DND-41 (cell line): Measurements from ENCODE around the gene FHOD1.

Source experiments
- ATAC-seq: fragments of 200-7000 bp; cut with Tn5 transposase; 3 replicates; pipeline ENCODE4 v1.9.1; 2021; ENCODE audit warnings: low read depth; ENCODE audit not compliant: insufficient read depth
- DNase-seq: peaks from one replicate; pipeline ENCODE4 v3.0.0-alpha.2; 2020
- H2AFZ ChIP-seq: 2 replicates; pipeline ENCODE4 v1.6.0; 2012; ENCODE audit warnings: low read depth, low read length
- H3K27ac ChIP-seq: 2 replicates; pipeline ENCODE4 v1.5.1; 2012; ENCODE audit warnings: low read length, inconsistent platforms
- H3K27me3 ChIP-seq: fragments of 200-600 bp; sonication (generic); 2 replicates; pipeline ENCODE4 v1.6.0; 2012; ENCODE audit warnings: low read length, mild to moderate bottlenecking, inconsistent platforms; ENCODE audit not compliant: insufficient read depth, poor library complexity
- H3K36me3 ChIP-seq: 2 replicates; pipeline ENCODE4 v1.5.1; 2012; ENCODE audit warnings: low read length, inconsistent platforms; ENCODE audit not compliant: insufficient read depth
- H3K4me1 ChIP-seq: 2 replicates; pipeline ENCODE4 v1.5.1; 2012; ENCODE audit warnings: mild to moderate bottlenecking, low read length; ENCODE audit not compliant: insufficient read depth
- H3K4me2 ChIP-seq: 2 replicates; pipeline ENCODE4 v1.6.0; 2012; ENCODE audit warnings: mild to moderate bottlenecking, moderate library complexity, low read length, inconsistent platforms; ENCODE audit not compliant: insufficient read depth
- H3K4me3 ChIP-seq, 2 experiments: fragments of 200-600 bp in 1 of 2; shearing (Covaris generic) in 1 of 2; 2 replicates each; pipeline ENCODE4 v1.5.1; 2012 to 2016; ENCODE audit warnings: inconsistent platforms in 2 of 2, low read length in 2 of 2, mild to moderate bottlenecking in 2 of 2, low read depth in 1 of 2, moderate library complexity in 1 of 2
- H3K79me2 ChIP-seq: 2 replicates; pipeline ENCODE4 v1.6.0; 2012; ENCODE audit warnings: low read length, inconsistent platforms; ENCODE audit not compliant: insufficient read depth
- H3K9ac ChIP-seq: 2 replicates; pipeline ENCODE4 v1.6.0; 2012; ENCODE audit warnings: low read depth, mild to moderate bottlenecking, inconsistent platforms, low read length, moderate library complexity
- H3K9me3 ChIP-seq: 2 replicates; pipeline ENCODE4 v1.5.1; 2012; ENCODE audit warnings: low read length, moderate library complexity, mild to moderate bottlenecking, inconsistent platforms; ENCODE audit not compliant: insufficient read depth, severe bottlenecking
- H4K20me1 ChIP-seq: 2 replicates; pipeline ENCODE4 v1.6.0; 2012; ENCODE audit warnings: low read length; ENCODE audit not compliant: insufficient read depth
- EZH2 ChIP-seq: IDR thresholded peaks from 3 replicates; pipeline ENCODE4 v1.6.1; 2012; ENCODE audit warnings: borderline replicate concordance, low read depth, mild to moderate bottlenecking, moderate library complexity, low read length, inconsistent platforms; ENCODE audit not compliant: severe bottlenecking
- TF ChIP-seq, protein P1 (sequence below): IDR thresholded peaks from 2 replicates; pipeline ENCODE4 v1.5.1; 2012; ENCODE audit warnings: borderline replicate concordance, low read length, moderate library complexity, mild to moderate bottlenecking; ENCODE audit not compliant: poor library complexity, severe bottlenecking; ENCODE audit errors: extremely low read depth

The FHOD1 gene

DNA sequence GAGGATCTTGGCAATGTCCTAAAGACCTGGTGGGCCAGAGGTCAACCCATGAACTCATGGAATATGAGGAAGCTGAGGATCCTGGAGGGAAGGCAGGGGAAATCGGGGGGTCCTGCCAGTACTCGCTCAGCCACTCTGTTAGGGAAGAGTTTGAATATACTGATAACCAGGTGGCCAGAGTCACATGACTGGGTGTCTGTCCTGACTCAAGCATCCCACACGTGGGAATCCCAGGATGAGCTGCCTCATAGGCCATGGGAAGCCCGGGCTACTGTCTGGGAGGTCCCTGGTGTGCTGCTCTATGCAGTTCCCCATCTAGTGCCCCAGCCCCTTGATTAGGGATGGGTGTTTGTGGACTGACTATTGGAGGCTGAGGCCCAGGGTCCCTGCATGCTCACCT, 59.0 kb downstream of the FHOD1 start:
- no peak overlapping the region for H3K9ac ChIP-seq

GRCh38 chr16:67187175-67187890, 59.9 kb downstream of the FHOD1 start:
- Histone ChIP-seq H3K9ac (no peak overlapping the region), H3K4me2 (no peak overlapping the region), H3K4me3 (no peak overlapping the region), H3K36me3 (peaks cover 2% of the 10 kb centered on the region; the same call in 1 of the 2 replicates), H3K27ac (no peak overlapping the region), H3K9me3 (no peaks in the 10 kb centered on the region), H3K27me3 (no peaks in the 10 kb centered on the region), H3K79me2 (peaks cover 23% of the 10 kb centered on the region), H2AFZ (no peak overlapping the region), H4K20me1 (peaks cover 3% of the 10 kb centered on the region), H3K4me1 (peaks cover 43% of the 10 kb centered on the region)
- ATAC-seq: no peak
- TF ChIP-seq, protein P1, sequence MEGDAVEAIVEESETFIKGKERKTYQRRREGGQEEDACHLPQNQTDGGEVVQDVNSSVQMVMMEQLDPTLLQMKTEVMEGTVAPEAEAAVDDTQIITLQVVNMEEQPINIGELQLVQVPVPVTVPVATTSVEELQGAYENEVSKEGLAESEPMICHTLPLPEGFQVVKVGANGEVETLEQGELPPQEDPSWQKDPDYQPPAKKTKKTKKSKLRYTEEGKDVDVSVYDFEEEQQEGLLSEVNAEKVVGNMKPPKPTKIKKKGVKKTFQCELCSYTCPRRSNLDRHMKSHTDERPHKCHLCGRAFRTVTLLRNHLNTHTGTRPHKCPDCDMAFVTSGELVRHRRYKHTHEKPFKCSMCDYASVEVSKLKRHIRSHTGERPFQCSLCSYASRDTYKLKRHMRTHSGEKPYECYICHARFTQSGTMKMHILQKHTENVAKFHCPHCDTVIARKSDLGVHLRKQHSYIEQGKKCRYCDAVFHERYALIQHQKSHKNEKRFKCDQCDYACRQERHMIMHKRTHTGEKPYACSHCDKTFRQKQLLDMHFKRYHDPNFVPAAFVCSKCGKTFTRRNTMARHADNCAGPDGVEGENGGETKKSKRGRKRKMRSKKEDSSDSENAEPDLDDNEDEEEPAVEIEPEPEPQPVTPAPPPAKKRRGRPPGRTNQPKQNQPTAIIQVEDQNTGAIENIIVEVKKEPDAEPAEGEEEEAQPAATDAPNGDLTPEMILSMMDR: no peak
- TF ChIP-seq EZH2: no peak
- no peak for DNase-seq

More for the DNA sequence above, 59.0 kb downstream of the FHOD1 start:
- peaks cover 10% of the 10 kb centered on the region for H3K36me3 ChIP-seq
- peaks cover 10% of the 10 kb centered on the region for H4K20me1 ChIP-seq
- H3K27ac ChIP-seq: no peak overlapping the region
- no peak overlapping the region for H3K4me2 ChIP-seq
- no peak overlapping the region for H3K4me3 ChIP-seq
- H3K27me3 ChIP-seq: no peaks in the 10 kb centered on the region
- peaks cover 23% of the 10 kb centered on the region for H3K79me2 ChIP-seq
- DNase-seq (no peak), ATAC-seq (no peak)
- peaks cover 43% of the 10 kb centered on the region for H3K4me1 ChIP-seq
- TF ChIP-seq EZH2: no peak
- TF ChIP-seq, protein P1: no peak
- no peak overlapping the region for H2AFZ ChIP-seq
- H3K9me3 ChIP-seq: no peaks in the 10 kb centered on the region

DNA sequence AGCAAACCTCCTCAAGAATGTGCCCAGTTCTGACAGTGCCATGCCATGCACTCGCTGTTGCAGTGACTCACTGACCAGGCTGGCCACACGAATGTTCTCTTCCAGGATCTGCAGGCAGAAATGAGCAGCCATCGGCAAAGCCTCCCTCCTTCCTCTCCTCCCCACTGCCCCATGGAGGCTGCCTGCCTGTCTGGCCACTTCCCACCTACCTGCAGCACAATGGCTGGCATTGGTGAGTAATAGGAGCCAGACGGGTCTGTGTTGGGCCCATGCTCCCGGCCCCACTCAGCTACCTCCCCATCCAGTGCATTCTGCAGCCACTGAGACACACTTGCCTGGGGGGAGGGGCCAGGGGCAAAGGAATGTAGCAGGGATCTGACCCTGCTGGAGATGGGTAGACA, 60.7 kb downstream of the FHOD1 start:
- TF ChIP-seq, protein P1: no peak
- no peak for TF ChIP-seq EZH2

More for the DNA sequence above, 60.7 kb downstream of the FHOD1 start:
- Histone ChIP-seq H4K20me1 (peaks cover 3% of the 10 kb centered on the region; the same call in 1 of the 2 replicates), H3K27ac (no peak overlapping the region), H3K4me2 (no peak overlapping the region), H3K9me3 (no peaks in the 10 kb centered on the region), H3K27me3 (no peaks in the 10 kb centered on the region), H3K9ac (no peak overlapping the region), H3K4me1 (peaks cover 47% of the 10 kb centered on the region), H3K79me2 (peaks cover 20% of the 10 kb centered on the region), H3K36me3 (no peaks in the 10 kb centered on the region), H2AFZ (no peak overlapping the region), H3K4me3 (no peak overlapping the region)
- DNase-seq (no peak), ATAC-seq (no peak)
